ENCODE data around the gene ALDH5A1. TPM values are rescaled to one million over a fixed set of nuclear protein-coding genes. Genes with fewer than 3 reads are reported as not detected.

The ALDH5A1 gene
- polyA plus RNA-seq, 1 experiment: 0.35 TPM

DNA sequence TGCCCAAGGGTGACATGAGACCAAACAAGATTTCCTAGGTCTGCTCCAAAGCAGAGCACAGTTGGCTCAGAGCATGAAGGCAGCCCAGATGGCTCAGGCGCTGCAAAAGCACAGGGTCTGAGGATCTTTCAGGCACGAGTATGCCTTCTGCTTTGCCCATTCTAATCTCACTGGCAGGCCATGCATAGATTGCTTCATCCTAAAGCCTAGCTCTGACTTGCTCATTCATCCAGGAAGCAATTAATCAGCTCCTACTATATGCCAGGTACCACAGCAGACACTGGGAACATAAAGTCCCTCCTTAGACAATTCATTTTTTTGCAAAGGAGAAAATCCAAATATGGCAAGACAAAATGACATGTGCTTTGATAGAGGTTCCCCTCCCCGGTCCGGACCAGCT lies 36.6 kb upstream of the ALDH5A1 start:
- Histone ChIP-seq H3K27me3 (ENCODE audit: control insufficient read depth, insufficient read depth, low read length) (no peaks in the 10 kb centered on the region), H3K4me3 (ENCODE audit: low read depth, low read length) (no peak overlapping the region), H3K9me3 (ENCODE audit: control insufficient read depth, insufficient read depth, low read length) (no peaks in the 10 kb centered on the region), H3K27ac (ENCODE audit: low read depth, low read length) (no peak overlapping the region)
- POLR2A ChIA-PET: no interaction called here
- no peak for DNase-seq (ENCODE audit: low read depth, low spot score)
- CTCF ChIA-PET: interaction anchor here (0.9 to 2.0 kb wide), 2 partner anchors 17 to 28 kb away, joined by 4 to 5 read pairs; no protein-coding TSS in a partner anchor
- TF ChIP-seq, protein P1, sequence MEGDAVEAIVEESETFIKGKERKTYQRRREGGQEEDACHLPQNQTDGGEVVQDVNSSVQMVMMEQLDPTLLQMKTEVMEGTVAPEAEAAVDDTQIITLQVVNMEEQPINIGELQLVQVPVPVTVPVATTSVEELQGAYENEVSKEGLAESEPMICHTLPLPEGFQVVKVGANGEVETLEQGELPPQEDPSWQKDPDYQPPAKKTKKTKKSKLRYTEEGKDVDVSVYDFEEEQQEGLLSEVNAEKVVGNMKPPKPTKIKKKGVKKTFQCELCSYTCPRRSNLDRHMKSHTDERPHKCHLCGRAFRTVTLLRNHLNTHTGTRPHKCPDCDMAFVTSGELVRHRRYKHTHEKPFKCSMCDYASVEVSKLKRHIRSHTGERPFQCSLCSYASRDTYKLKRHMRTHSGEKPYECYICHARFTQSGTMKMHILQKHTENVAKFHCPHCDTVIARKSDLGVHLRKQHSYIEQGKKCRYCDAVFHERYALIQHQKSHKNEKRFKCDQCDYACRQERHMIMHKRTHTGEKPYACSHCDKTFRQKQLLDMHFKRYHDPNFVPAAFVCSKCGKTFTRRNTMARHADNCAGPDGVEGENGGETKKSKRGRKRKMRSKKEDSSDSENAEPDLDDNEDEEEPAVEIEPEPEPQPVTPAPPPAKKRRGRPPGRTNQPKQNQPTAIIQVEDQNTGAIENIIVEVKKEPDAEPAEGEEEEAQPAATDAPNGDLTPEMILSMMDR (IDR thresholded peaks at IDR 0.05; ENCODE audit: low read depth, low read length): no peak

DNA sequence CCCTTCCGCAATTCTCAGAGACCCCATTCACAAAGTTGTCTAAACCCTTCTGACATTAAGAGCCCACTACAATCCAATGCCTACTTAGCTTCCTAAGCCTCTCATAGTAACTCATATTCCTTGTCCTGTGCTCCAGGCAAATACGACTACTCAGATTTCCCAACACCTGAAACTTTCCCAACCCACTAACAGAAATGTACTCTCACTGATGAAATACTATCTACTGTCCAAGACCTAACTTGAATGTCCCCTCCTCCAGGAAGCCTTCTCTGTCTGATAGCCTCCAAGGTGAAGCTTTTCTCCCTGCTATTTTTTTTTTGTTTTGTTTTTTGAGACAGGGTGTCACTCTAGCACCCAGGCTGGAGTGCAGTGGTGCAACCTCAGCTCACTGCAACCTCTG lies 35.8 kb upstream of the ALDH5A1 start:
- no peak for DNase-seq (ENCODE audit: low read depth, low spot score)
- ChIA-PET CTCF (interaction anchor here (0.9 to 2.0 kb wide), 2 partner anchors 17 to 29 kb away, joined by 4 to 5 read pairs; no protein-coding TSS in a partner anchor), POLR2A (no interaction called here)
- H3K27ac ChIP-seq (ENCODE audit: low read depth, low read length): no peak overlapping the region
- H3K4me3 ChIP-seq (ENCODE audit: low read depth, low read length): no peak overlapping the region
- TF ChIP-seq, protein P1 (IDR thresholded peaks at IDR 0.05; ENCODE audit: low read depth, low read length): no peak
- no peaks in the 10 kb centered on the region for H3K27me3 ChIP-seq (ENCODE audit: control insufficient read depth, insufficient read depth, low read length)
- H3K9me3 ChIP-seq (ENCODE audit: control insufficient read depth, insufficient read depth, low read length): no peaks in the 10 kb centered on the region

GRCh38 chr6:24460966-24461365 lies 33.8 kb upstream of the ALDH5A1 start:
- Histone ChIP-seq H3K27ac (ENCODE audit: low read depth, low read length) (no peak overlapping the region), H3K9me3 (ENCODE audit: control insufficient read depth, insufficient read depth, low read length) (no peaks in the 10 kb centered on the region), H3K27me3 (ENCODE audit: control insufficient read depth, insufficient read depth, low read length) (no peaks in the 10 kb centered on the region), H3K4me3 (ENCODE audit: low read depth, low read length) (no peak overlapping the region)
- CTCF ChIA-PET: no interaction called here
- POLR2A ChIA-PET: no interaction called here
- no peak for DNase-seq (ENCODE audit: low read depth, low spot score)
- TF ChIP-seq, protein P1 (IDR thresholded peaks at IDR 0.05; ENCODE audit: low read depth, low read length): no peak

DNA sequence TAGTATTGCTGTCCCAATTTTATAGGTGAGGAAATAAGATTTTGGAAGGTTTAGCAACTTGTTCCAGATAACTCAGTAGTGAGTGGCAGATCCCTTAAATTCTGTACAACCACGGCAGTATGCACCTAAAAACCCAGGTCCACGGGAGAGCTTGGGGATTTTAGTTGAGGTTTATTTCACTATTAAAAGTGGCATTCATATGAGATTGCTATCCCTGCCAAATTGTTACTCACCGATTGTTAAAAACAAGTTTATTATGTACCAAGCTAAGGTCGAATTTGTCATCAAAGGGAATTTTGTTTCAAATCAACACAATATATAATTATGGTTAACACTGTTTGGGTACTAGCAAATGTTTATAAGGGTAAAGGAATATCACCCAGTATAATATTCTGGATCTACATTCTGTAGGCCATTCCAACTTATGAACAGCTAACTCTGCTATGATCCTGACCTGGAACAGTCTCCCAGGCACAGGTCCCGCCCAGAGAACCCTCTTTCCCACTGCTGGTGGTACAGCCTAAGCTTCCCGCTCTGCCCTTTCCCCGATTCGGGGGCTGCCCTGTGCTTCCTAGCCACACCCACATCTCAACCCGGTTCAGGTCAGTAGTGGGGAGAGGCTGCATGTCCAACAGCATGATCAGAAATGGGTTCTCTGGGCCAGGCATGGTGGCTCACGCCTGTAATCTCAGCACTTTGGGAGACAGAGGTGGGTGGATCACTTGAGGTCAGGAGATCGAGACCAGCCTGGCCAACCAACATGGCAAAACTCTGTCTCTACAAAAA lies 30.3 kb upstream of the ALDH5A1 start:
- CTCF ChIA-PET: no interaction called here

DNA sequence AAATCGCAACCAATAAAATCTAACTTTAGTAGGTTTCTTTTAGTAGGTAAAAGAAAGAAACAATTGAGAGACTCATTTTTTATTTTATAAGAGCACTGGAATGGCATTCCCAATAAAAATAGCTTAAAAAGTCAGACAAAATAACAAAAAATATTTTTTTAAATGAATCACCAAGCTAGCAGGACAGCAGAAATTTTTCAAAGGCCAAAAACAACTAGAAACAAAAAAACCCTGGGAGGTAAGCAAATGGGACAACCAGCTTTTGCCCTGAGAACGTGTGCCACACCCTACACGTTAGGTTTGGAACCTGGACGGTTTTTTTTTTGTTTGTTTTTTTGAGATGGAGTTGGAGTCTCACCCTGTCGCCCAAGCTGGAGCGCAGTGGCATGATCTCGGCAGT lies 25.0 kb upstream of the ALDH5A1 start:
- TF ChIP-seq, protein P1 (IDR thresholded peaks at IDR 0.05; ENCODE audit: low read depth, low read length): no peak
- Histone ChIP-seq H3K4me3 (ENCODE audit: low read depth, low read length) (no peak overlapping the region), H3K27me3 (ENCODE audit: control insufficient read depth, insufficient read depth, low read length) (no peaks in the 10 kb centered on the region), H3K9me3 (ENCODE audit: control insufficient read depth, insufficient read depth, low read length) (no peaks in the 10 kb centered on the region), H3K27ac (ENCODE audit: low read depth, low read length) (no peak overlapping the region)
- DNase-seq (ENCODE audit: low read depth, low spot score): no peak
- ChIA-PET POLR2A (no interaction called here), CTCF (interaction anchor here (0.8 kb wide), 1 partner anchor 26 kb away, joined by 6 read pairs; no protein-coding TSS in a partner anchor)

More for the DNA sequence above, 30.3 kb upstream of the ALDH5A1 start:
- Histone ChIP-seq H3K27me3 (ENCODE audit: control insufficient read depth, insufficient read depth, low read length) (no peaks in the 10 kb centered on the region), H3K27ac (ENCODE audit: low read depth, low read length) (no peak overlapping the region), H3K4me3 (ENCODE audit: low read depth, low read length) (no peak overlapping the region), H3K9me3 (ENCODE audit: control insufficient read depth, insufficient read depth, low read length) (no peaks in the 10 kb centered on the region)
- POLR2A ChIA-PET: no interaction called here
- TF ChIP-seq, protein P1 (IDR thresholded peaks at IDR 0.05; ENCODE audit: low read depth, low read length): no peak
- no peak for DNase-seq (ENCODE audit: low read depth, low spot score)

Measured in AG04450 (cell line).